Midbrain (tissue), 1 donor: ENCODE results near the gene MED14.

Experiments
- DNase-seq: peaks from one replicate; lab custom pipeline; 2025; lab: John Stamatoyannopoulos, UW

Gene MED14

DNA sequence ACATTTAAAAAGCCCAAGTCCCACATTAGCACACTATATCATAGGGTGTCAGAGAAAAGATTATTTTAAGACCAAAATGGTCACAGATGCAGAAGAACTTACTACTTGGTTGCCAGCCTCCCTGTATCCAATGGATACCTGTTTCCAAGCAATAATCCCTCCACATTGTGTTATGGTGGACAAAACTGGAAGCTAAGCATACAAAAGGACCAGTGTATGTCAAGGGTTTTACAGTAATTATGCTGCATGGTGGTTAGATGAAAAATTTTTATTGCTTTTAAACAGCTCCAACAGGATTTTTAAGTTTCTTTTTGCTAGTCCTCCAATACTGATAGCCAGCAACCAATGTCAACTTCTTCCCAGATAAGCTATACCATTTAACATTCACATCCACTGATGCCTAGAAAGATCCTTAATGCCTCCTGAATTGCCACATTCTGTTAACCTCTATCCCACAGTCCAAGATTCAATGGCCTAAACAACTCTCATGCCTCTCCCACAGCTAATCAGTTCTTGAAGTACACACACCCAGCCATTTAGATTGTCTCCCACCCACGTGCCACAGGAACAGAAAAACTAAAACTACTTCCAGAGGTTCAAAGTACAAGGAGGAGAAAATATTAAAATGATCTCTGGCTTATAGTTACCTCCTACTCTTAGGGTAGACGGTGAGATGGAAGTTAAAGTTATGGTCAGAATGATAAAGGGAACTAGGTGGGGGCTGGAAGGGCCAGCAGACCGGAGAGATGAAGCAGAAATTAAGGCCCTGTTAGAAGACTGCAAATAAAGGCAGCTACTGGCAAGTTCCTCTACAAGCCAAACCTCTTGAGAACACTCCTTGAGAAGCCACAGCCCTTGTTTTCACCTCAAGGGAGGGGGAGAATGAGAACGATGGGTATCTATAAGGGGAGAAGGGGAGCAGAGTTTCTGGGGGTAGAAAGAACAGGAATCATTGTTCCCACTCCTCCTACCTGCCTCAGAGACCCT lies 5.5 kb downstream of the MED14 start:
- no peak for DNase-seq

DNA sequence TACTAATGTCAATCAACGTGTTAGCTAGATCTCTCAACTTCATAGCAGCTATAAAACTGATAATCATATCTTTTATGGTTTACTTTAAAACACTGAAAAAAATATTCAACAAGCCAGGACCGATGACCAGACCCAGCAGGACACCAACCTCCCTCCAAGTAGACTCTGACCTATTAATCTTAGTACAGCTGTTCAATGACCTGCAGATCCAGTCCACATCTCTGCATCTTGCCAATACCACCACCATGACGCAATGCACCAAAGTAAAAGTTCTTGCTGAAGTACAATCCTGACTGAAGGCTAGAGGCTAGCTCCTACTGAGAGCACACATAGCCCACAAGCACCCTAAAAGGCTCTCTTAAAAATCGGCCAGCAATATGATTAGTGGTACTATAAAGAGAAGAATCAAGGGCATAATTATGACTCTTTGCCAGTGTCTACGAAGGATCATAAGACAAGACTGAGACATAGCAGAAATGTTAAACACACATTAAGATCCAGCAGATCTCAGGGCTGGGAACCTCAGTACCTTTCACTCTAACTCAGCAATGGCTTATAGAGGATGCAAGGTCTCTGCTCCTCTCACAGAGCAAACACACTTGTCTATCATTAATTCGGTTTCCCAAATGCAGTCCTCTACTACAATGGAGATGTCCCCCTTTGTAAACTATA lies 7.6 kb downstream of the MED14 start:
- DNase-seq, result no peak

DNA sequence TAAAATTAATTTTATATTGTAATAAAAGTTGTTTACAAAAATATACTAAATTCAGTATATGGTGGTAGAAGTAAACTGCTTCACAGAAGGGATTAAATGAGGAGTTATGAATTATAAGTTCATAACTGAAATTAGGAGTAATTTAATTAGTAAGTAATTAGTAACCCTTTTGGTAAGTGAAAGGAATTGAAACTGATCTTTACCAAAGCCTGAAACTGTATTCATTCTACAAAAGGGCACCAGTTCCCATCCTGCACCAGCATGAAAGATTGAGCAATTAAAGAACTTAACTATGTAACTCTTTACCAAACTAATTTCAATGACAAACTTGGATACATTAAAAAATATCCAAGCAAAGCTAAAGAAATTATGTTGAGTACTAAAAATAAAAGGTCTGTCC lies 8.2 kb downstream of the MED14 start:
- DNase-seq, result no peak

DNA sequence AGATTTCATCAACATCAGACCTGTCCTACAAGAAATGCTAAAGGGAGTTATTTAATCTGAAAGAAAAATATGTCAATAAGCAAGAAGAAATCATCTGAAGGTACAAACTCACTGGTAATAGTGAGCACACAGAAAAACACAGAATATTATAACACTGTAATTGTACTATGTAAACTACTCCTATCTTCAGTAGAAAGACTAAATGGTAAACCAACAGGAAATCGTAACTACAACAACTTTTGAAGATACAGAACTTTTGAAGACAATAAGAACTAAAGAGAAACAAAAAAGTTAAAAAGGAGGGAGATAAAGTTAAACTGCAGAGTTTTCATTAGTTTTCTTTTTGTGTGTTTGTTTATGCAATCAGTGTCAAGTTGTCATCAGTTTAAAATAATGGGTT lies 12.4 kb downstream of the MED14 start:
- no peak for DNase-seq

DNA sequence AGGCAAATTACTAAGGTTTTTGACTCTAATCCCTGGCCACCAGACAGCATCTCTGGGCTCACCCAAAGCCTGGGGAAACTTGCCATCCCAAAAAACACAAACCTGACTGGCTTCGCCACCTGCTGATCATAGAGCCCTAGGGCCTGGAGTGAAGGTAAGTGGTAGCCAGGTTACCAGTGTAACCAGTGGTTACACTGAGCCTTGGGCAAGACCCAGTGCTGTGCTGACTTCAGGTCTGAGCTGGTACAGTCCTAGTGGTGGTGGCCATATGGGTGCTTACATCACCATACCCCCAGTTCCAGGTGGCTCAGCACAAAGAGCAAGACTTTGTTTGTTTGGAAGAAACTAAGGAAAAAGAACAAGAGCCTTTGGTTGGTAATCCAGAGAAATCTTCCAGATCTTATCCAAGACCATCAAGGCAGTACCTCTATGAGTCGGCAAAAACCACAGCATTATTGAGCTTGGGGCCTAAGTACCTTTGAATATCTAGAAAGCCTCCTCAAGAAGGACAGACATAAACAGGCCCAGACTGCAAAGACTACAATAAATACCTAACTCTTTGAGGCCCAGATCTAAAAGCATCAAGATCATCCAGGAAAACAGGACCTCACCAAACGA lies 13.7 kb downstream of the MED14 start:
- no peak for DNase-seq

DNA sequence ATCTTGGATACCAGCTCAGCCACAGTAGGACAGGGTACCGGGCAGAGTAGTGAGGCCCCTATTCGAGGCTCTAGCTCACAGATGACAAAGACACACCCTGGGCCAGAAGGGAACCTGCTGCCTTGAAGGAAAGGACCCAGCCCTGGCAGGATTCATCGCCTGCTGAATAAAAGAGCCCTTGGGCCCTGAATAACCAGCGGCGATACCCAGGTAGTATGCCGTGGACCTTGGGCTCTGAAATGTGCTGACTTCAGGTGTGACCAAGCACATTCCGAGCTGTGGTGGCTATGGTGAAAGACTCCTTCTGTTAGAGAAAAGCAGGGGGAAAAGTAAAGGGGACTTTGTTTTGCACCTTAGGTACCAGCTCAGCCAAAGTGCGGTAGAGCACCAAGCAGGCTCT lies 14.6 kb downstream of the MED14 start:
- DNase-seq, result no peak

DNA sequence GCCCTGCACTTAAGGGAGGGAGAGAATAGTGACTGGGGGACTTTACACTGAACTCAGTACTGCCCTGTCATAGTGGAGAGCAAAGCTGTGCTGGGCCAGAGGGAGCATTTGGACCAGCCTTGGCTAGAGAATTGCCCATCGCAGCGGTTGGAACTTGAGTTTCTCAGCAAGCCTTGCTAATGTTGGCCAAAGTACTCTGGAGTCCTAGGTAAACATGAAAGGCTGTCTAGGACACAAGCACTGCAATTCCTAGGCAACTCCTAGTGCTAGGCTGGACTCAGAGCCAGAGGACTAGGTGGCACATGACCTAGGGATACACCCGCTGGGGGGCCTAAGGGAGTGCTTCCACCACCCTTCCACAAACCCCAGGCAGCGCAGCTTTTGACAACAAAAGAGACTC lies 15.0 kb downstream of the MED14 start:
- no peak for DNase-seq

DNA sequence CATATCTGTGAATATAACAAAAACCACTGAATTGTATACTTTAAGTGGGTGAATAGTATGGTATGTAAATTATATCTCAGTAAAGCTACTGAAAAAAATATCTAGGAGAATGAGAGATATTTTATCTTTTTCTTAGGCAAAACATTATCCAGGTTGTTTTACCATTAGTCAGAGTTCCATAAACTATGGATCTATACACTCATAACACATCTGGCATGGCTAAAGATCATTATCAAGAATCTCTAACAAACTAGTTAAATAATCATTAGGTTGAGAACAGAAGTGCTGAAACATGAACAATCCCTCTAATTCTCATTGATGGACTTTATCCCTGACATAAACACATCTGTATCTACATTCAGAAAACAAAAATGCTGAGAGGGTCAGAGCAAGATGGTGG lies 15.6 kb downstream of the MED14 start:
- DNase-seq, result no peak

DNA sequence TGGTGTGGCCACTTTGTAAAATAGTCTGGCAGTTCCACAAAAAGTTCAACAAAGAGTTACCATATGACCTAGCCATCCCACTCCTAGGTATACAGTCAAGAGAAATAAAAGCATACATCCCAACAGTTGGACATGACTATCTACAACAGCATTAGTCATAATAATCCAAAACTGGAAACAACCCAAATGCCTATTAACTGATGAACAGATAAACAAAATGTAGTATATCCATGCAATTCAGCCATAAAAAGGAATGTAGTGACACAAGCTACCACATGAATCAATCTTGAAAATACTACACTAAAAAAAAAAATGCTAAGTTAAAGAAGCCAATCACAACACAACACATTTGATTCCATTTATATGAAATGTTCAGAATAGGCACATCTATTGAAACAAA lies 16.1 kb downstream of the MED14 start:
- no peak for DNase-seq

DNA sequence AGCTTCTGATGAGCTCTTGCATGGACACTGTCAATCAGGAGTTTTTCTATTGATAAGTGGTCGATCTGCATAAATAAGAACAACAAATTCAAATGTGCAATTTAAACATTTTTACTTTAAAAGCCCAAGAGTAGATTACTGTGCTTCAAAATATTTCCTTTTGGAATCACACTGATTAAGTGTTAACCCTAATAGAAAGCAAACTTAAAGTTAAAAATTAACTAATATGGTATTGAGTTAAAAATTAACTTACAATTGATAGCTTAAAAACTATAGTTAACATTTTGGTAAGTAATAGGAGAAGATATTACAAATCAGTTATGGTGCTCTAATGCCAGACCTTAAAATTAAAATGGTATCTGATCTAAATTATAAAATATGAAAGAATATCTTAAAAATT lies 25.9 kb downstream of the MED14 start:
- no peak for DNase-seq

DNA sequence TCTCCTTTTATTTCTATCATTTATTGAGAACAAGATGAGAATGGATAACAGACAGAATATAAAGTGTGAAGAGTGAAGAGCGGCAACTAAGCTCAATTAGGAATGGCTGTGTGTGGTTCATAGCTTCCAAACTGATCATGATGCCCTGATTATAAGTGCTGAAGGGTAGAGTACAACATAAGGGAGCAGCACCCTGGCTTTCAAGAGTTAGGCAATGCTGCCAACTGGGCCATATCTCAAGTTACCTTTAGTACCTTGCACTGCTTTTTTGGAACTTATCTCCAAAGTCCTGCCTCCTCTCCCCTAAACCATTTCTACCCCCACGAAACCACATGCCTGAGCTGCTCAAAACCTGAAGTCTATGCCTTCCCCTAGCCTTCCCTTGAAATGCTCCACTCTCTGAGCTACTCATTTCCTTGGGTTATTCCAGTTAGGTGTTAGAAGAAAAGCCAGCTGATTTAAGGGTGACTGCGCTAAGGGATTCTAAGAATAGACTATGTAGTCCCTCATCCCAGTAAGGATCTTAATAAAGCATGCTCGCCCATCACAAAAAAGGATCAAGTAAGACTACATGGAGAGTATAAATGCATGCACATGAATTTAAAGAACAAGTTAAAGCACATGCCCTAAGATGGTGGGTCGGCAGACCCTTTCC lies 29.6 kb downstream of the MED14 start:
- DNase-seq, result no peak

DNA sequence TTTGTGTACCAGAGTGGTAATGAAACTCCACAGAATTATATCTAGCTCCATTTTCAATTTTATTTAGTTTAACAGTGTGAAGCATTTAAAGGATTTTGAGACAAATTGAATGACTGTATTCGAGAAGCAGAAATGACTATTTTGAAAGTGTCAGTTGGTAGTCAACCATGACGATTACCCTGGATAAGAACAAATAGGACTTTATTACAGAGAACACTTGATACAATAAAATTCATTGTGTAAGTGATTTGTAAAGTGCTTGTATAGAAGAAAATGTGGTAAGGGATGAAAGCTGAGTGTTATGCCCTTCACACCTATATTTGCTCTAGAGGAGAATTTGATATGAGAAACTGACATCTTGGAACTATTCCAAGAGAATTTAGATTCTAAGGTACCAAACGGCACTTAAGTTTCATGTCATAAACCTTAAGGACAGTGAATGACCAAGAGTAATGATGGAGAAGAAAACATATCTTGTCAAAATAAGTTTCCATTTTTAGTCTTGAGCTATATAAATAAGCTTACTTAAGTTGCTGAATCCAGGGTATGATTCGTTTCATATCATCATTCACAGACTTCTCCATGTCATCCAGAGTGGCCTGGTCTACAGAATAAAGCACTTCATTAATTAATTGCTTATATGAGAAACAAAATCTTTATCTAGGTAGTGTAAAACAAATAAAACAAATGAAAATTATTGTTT lies 34.6 kb downstream of the MED14 start:
- no peak for DNase-seq

DNA sequence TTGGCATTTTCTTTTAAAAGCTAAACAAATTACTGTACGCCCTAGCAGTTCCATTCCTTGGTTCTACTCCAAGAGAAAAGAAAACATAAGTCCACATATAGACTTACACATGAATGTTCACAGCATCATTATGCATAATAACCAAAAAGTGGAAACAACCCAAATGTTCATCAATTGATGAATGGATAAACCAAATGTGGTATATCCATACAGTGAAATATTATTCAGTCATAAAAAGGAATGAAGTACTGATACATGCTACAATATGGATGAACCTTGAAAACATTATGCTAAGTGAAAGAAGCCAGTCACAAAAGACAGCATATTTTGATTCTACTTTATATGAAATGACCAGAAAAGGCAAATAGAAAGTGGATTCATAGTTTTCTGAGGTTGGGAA lies 36.5 kb downstream of the MED14 start:
- DNase-seq, result no peak

DNA sequence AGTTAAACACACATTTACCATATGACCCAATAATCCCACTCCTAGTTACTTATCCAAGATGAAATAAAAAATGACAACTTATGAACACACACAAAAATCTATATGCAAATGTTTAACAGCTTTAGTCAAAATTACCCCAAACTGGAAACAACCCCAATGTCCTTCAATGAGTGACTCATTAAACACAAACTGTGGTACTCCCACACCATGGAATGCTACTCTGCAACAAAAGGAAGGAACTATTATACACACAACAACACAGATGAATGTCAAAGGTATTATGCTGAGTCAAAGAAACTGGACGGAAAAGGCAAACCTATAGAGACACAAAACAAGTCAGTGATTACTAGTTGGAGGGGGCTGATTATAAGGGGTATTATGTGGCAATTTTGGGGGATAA lies 40.5 kb downstream of the MED14 start:
- no peak for DNase-seq

DNA sequence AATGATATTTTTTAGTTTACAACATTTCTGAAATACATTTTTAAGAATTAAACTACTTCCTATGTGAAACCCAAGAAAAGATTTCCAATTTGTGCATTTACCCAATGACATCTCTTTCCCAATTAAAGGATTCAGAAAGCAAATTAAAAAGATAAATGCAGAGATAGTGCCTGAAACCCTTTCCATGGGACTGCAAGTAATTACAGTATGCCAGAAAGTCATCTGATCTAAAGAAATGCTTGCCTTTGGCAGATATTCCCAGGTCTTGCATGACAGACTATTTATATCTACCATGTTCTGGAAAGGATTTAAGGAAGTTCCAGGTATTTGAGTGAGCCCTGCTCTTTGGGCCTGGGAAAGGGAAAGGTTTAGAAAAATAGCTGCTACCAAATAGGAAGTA lies 46.4 kb downstream of the MED14 start:
- DNase-seq, result no peak

DNA sequence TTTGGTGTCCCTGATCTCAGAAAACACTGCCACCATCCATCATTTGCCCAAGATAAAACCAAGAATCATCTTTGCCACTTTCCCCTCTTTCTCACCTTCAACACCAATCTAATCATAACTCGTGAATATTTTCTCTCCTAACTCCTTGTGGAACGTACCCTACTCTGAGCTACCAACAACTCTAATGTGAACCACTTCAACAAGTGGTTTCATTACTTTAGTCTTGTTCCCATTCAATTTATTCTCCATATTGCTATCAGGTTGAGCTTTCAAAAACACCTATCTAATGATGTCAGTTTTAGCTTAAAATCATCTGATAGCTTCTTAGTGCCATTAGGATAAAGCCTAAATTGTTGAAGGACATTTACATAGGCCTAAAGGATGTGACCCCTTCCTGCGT lies 48.2 kb downstream of the MED14 start:
- DNase-seq, result no peak

DNA sequence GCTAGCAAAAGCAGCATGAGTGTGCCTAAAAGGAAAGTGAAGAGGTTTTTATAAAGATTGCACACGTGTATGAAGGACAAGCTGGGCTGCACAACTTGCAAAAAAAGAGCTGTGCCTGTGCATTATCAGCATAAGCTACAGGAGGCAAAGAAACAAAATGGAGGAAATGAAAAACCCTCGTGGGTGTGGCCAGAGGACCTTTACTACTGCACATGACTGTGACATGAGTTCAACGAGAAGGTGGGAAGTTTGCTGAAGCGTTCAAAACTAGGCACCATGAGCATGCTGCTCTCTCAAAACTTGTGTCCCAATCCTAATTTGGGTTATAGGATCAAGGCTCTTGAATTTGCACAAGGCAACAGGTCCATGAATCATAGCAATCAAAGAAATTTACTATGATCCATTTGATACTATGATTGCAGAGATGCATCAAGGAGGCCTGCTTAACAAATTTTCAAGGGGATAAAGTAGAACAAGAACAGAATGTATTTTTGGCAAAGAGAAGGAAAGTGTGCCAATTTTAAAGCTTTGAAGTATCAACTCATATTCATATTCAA lies 49.9 kb downstream of the MED14 start:
- no peak for DNase-seq

DNA sequence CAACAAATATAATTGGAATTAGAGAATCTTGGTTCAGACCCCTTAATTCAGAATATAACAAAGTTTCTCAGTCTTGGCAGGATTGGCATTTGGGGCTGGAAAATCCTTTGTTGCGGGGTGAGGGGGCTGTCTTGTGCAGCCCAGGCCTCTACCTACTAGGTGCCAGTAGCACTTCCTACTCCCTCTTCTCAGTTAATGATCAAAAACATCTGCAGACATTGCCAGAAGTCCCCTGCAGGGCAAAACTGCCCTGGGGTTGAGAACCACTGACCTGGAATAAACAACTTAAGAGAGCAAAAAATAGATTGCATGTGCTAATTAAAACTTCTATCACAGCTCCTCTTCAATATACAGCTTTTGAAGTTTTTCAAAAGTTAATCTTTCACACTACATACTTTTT lies 51.2 kb downstream of the MED14 start:
- no peak for DNase-seq

DNA sequence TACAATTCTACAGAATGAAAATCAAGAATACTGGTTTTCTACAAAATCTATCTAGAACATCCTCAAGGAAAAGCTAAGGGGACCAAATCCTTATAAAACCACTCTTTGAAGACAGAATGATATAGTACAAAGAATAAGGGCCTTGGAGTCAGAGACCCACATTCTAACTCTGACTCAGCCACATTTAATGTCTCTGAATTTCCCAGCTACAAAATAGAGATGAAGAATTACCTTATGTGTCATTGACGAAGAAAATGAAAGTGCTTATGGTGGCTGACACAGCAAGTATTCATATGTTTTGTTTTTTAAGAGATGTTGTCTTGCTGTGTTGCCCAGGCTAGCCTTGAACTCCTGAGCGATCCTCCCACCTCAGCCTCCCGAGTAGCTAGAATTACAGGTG lies 52.1 kb downstream of the MED14 start:
- no peak for DNase-seq

DNA sequence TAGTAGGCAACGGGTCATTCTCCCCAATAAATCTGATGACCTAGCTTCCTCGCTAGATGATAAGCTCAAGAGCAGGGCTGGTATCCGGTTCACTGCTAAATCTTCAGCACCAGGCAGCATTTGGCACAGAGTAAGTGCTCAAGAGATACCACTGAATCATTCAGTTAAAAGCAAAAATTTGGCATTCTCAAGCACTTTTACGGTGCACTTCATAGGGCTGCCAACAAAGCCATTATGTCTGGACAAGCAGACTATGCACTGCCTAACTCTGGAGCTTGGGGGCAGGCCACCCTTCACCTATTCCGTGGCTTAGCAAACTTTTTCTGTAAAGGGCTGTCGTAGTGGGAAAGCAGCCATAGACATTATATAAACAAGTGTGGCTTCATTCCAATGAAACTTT lies 64.2 kb downstream of the MED14 start:
- no peak for DNase-seq

DNA sequence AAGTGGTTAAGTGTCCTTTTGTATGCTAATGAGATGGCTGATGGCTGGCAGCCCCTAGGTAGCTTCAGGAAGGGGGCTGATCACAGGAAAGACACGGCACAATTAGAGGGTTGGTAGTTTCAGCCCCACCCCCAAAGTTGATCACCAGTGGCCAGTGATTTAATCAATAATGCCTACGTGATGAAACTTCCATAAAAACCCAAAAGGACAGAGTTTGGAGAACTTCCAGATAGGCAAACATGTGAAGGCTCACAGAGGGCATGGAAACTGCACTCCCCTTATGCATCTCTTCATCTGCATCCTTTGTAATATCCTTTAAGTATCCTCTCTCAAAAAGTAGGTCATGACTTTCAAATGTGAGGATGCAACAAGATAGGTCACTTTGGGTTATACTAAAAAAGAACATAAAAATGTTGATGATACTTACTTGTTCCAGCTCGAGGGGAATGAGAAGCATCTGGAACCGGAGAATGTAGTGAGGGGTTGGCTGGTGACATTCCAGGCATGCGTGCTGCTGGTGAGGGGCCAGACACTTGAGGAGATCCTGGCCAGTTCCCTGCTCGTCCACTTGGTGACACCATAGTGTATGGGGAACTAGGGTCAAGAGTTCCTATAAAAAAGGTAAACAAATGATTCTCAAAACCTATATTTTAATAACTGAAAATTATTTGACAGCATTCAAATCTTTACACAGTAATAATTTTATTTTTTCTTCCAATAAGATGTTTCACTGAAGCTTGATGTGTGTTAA lies 71.3 kb downstream of the MED14 start:
- DNase-seq, result no peak
